GM21825 (cell line): Measurements from ENCODE around the gene ARHGEF1.

ENCODE experiments used
- ATAC-seq: cut with Tn5 transposase; IDR thresholded peaks from one replicate; pipeline ENCODE4 v1.9.1; 2021; ENCODE audit warnings: mild to moderate bottlenecking, moderate library complexity; ENCODE audit not compliant: unreplicated experiment

ARHGEF1 gene

DNA sequence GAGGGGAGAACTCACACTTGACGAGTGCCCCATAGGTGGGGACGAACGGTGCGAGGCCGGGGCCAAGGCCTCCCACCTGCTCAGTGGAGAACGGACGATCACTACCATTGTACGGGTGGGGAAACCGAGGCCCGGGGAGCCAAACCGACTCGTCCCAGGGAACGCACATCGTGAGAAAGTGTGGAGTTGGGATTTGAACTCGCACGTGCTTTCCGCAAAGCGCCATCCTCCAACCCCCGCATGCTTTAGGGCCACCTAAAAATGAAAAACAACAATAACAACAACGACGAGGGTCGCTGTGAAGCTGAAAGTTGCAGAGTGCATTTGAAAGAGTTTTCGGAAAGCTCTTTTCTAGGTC lies 458 bp downstream of the ARHGEF1 start:
- ATAC-seq = no peak

DNA sequence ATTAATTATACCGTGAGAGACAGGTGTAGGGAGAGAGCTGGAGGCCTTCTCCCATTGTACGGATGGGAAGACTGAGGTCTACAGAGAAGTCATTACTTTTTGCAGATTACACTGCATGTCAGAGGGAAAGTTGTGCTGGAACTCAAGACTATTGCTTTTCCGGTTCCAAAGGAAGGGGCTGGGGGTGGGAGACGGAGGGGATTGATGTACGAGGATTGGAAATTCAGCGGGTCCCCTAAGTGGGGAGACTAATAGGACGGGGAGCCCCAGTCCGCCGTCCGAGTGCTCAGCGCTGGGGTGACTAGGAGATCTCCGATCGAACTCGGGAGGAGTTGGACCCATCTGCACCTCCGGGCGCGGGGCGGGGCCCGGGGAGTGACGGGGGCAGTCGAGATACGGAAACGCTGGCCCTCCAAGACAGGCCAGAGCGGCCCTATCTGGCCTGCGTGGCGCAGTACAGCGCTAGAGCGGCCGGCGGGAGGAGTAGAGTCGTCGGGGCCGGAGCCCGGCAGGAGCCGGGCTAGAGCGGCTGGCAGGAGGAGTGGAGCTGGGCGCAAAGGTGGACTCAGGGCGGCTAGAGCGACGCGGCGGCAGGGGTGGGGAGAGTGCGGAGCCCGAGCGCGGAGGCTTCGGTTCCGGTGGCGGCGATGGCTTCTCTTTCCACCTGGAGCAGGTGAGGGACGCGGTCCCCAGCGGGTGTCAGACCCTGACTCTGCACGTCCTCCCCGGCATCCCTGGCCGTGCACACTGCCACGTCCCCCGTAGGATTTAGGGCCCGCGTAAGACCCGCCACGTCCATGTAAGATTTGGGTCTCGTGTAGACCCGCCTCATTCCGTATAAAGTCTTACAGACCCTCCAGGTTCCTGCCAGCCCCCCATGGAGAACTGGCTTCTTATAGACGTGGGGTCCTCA lies 1.1 kb downstream of the ARHGEF1 start:
- ATAC-seq = peak; percentile 58

DNA sequence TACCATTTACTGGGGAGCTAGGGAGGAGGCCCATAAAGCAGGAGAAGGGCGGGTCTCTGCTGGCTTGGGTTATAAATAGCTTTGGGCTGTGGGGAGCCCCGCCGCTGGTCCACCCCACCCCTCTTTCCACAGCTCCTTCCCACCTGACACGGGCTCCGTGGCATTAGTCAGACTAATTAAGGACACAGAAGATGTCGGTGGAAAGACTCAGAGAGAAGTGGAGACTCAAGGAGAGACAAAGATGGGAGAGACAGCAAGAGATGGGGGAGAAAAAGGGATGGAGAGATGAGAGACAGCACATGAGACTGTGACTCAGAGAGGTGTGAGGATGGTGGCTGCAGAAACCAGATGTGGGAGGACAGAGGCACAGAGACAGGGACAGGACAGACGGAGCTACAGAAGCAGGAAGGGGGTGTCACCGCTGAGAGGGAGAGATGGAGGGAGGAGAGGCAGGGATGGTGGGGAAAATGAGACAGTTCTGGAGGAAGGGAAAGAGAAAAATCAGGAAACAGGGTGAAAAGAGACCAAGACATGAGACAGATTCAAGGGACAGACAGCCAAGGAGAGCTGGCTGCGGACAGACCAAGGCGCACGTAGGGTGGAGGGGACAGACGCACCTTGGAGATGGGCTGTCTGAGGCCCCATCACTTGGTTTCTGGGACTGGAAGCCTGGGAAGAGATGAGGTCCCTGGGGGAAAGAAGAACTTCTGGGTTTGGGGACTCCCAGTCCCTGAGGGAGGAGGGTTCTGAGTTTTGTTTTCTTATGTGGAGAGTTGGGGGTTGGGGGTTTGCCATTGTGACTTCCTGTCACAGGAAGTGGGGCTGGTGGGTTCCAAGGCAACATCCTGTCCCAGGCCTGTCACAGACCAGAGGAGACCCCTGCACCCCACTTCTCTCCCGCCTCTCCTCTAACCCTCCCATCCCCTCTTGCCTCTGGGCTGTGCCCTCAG lies 4.1 kb downstream of the ARHGEF1 start:
- ATAC-seq = no peak

DNA sequence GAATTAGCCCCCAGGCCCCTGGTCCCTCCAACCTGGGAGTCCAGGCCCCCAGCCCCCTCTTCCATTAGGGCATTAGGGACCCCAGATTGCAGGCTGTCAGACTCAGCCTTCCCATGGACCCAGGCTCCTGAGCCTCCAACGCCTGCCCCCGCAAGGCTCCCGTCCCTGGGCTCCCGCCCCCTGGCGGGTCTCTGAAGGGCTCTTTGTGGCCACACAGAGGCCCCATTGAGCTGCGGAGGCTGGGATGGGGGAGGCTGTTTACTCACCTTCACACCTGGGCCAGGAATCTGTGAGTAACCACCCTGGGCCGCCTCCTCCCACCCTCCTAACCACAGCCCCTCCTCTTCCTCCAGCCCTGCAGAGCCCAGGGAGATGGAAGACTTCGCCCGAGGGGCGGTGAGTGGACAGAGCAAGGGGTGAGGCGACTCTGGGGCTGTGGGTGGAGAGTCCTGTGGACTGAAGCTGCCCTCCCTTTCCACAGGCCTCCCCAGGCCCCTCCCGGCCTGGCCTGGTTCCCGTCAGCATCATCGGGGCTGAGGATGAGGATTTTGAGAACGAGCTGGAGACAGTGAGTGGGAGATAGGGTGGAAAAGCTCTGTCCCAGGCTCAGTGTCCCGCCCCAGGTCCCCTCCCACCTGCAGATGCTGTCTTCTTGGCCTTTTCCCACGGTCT lies 4.9 kb downstream of the ARHGEF1 start:
- no peak for ATAC-seq

DNA sequence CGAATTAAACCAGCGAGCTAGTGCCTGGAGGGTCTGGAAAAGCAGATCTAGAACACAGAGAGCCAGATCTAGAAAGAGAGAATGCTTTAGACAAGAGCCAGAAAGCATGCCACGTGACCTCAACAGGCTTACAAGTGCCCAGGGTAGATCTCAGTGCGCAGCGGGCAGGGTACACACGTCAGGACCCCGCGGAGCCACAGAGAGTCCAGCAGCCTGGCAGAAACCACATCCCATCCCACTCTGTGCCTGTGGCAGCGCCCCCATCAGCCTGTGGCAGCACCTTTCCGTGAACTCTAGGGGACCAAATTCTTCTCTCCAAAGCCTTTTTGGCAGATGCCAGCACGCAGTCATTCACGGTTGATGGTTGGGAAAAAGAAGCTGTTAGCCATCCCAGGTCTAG lies 5.9 kb downstream of the ARHGEF1 start:
- no peak for ATAC-seq

DNA sequence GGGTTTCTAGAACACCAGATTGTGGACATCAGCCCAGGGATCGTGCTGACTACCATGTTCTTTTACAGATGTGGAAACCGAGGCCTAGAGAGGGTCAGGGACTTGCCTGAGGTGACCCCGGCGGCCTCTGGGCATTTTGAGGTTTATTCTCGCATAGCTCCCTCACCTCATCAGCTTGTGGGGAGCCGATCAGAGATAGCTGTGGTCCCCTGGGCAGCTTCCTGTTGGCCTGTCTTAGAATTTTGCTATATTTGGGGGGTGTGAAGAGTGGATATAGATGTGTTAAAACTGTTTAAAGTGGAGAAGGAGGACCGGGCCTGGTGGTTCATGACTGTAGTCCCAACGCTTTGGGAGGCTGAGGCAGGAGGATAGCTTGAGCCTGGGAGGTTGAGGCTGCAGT lies 6.9 kb downstream of the ARHGEF1 start:
- no peak for ATAC-seq

DNA sequence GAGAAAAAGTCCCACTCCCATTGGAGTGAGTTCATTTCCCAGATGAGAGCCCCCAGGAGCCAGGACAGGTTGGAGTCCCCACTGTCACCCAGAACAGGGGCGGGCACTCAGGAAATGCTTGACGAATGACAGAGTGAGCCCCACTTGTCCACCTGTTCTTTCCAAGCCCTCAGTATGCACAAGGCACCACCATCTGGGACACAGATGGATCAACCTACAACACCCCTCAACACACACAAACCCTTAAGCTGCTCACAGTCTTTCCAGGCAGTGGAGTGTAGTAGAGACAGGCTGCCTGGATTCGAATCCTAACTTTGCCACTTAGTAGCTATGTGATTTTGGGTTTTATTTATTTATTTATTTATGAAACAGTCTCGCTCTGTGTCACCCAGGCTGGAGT lies 8.0 kb downstream of the ARHGEF1 start:
- no peak for ATAC-seq

DNA sequence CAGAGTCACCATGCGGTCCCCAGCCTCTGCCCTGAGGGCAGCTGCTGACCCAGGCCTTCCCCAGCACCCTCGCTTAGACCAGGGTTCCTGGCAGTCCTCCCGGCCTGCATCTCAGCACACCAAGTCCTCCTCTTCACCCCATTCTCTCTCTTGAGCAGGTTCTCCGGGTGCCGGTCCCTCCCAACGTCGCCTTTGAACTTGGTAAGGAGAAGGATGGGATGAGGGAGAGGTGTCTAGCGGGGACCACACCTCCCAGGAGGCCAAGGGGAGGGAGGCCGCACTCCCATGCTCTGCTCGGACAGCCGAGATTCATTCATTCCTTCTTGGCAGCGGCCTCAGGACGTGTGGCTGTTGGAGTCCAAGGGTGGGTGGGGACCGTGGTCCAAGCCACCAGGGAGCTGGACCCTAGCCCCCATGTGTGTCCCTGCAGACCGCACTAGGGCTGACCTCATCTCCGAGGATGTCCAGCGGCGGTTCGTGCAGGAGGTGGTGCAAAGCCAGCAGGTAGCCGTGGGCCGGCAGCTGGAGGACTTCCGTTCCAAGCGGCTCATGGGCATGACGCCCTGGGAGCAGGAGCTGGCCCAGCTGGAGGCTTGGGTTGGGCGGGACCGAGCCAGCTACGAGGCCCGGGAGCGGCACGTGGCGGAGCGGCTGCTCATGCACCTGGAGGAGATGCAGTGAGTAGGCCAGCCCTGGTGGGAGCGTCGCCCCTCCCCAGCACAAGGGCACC lies 9.4 kb downstream of the ARHGEF1 start:
- no peak for ATAC-seq

DNA sequence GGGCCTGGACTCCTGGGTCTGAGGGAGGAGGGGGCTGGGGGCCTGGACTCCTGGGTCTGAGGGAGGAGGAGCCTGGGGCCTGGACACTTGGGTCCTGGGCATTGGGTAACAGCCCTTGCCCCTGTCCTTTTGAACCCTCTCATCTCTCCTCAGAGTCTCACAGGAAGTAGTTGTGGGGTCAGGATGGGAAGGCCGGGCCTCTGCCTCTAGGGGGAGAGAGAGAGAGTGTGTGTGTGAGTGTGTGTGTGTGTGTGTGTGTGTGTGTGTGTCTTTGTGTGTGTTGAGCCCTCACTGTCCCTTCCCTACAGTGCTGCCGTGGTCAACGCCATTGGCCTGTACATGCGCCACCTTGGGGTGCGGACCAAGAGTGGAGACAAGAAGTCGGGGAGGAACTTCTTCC lies 10.9 kb downstream of the ARHGEF1 start:
- ATAC-seq = no peak

DNA sequence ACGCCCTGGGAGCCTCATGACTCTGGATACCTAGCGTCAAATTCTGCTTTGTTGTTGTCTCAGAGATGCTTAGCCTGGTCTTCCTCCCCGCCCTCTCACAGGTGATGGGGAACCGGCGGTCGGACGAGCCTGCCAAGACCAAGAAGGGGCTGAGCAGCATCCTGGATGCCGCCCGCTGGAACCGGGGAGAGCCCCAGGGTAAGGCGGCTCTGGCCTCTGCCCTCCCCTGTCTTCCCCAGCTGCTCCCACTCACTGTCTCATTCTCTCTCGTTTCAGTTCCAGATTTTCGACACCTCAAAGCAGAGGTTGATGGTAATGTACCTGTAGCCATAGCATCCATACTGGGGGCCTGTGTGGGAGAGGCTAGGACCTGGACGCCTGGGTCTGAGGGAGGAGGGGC lies 11.4 kb downstream of the ARHGEF1 start:
- ATAC-seq = no peak

DNA sequence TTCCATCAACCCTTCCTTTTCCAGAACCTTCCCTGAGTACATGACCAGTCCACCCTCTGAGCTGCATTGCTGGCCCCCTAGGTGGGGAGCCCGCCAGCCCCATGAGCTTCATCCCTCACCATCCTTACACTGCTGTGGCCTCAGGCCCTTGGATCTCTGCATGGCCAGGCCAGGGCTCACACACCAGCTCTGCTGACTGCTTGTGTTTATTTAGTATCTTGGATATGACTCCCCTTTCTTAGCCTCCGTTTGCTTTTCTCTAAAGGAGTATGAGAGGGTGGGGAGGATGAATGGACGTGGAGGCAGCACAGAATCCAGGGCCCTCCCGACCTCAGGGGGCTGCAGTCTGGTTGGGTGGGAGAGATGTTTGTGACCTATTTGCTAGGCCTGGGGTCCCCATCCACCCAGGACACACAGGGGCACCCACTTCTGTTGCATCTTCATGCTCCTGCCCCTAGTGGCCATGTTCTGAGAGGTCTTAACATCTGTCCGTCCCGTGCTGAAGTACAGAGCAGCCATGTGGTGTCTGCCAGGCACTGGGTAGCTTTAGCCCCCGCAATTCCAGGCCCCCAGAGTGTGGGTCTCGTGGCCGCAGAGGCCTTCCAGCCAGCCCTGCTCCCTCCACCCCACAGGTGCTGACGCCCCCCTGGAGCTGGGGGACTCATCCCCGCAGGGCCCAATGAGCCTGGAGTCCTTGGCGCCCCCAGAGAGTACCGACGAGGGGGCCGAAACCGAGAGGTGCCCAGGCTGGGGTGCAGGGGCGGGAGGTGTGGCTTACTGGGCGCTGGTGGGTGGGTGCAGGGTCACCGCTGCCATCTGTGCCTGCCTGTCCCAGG lies 13.0 kb downstream of the ARHGEF1 start:
- no peak for ATAC-seq

DNA sequence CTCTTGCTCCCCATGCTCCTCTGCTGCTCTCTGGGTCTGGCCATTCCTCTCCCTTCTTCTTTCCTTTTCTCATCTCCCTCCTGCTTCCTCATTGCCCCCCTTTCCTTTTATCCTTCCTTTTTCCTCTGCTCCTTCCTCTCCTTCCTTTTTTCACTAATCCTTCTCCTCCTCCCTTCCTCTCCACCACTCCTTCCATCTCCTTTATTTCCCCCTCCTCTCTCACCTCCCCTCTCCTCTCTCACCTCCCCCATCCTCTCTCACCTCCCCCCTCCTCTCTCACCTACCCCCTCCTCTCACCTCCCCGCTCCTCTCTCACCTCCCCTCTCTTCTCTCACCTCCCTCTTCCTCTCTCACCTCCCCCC lies 13.6 kb downstream of the ARHGEF1 start:
- no peak for ATAC-seq

DNA sequence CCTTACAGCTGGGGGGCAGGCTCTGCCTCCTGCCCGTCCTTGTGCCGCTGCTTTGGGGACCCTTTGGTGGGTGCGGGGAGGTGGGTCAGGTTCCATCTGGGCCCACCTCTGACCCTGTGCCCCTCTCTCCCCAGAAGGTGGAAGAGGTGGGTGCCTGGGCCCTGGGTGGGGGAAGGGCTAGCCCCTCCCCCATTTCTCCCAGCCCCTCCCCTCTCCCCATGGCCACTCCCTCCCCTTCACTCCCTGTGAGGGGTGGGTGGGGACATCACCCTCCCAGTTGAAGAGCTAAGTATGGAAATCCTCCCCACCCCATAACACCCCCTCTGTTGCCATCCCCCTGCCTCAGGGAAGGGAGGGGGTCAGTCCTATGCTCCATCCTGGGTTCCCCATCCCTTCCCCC lies 14.2 kb downstream of the ARHGEF1 start:
- no peak for ATAC-seq

DNA sequence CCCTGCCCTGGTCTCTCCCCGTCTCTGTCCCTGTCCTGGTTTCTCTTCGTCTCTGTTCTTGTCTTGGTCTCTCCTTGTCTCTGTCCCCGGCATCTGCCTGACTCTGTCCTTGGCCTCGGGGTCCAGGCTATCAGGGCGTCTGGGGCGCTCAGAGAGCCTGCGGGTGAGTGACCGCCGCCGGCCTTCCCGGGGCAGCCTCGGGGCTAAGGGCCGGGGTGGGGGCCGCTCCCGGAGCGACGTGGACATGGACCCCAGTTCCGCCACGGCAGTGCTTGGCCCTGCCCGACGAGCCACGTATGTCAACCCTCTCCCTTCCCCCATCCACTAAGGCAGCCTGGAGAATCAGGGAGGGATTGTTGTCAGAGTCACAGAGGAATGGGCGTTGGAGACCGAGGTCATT lies 14.8 kb downstream of the ARHGEF1 start:
- ATAC-seq = no peak

DNA sequence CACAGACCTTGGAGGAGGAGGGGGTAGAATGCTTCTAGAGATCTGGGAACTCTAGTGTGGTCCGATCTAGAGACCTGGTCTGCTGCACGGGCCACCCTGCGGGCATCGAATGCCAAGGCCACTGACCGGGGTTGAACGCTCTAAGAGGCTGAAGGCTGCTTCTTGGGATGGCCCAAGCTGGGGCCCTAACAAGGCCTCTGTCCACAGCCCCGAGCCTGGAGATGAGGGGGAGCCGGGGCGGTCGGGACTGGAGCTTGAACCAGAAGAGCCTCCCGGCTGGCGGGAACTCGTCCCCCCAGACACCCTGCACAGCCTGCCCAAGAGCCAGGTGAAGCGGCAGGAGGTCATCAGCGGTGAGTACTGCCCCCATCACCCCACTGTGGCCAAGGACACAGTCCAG lies 15.3 kb downstream of the ARHGEF1 start:
- ATAC-seq = no peak

DNA sequence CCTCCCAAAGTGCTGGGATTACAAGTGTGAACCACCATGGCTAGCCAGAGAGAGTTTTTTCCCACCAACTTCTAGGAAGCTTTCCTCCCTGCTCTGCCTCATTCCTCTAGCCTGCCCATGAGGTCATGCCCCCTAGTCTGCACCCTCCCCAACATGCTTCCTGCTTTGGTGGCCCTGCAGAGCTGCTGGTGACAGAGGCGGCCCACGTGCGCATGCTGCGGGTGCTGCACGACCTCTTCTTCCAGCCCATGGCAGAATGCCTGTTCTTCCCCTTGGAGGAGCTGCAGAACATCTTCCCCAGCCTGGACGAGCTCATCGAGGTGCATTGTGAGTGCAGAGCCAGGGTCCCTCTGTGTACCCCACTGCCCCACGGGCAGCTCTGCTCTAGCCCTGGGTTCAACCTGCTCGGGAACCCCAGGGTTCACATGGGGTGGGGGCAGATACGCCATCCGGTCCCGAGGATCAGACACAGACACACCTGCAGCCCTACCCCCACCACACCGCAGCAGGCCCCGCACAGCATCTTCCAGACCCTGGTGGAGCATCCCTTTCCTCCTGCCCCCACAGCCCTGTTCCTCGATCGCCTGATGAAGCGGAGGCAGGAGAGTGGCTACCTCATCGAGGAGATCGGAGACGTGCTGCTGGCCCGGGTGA lies 18.9 kb downstream of the ARHGEF1 start:
- no peak for ATAC-seq

DNA sequence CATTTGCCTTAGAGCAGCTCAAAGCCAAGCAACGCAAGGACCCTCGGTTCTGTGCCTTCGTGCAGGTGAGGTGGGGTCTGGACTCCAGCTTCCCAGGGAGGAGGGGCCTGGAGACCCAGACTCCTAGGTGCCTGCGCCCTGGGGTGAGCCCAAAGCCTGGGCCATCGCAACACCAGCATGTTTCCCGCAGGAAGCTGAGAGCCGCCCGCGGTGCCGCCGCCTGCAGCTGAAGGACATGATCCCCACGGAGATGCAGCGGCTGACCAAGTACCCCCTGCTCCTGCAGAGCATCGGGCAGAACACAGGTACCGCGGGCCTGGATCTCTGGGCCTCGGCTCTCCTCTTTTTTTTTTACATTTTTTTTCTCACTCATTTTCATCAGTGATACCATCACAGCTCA lies 19.6 kb downstream of the ARHGEF1 start:
- no peak for ATAC-seq

DNA sequence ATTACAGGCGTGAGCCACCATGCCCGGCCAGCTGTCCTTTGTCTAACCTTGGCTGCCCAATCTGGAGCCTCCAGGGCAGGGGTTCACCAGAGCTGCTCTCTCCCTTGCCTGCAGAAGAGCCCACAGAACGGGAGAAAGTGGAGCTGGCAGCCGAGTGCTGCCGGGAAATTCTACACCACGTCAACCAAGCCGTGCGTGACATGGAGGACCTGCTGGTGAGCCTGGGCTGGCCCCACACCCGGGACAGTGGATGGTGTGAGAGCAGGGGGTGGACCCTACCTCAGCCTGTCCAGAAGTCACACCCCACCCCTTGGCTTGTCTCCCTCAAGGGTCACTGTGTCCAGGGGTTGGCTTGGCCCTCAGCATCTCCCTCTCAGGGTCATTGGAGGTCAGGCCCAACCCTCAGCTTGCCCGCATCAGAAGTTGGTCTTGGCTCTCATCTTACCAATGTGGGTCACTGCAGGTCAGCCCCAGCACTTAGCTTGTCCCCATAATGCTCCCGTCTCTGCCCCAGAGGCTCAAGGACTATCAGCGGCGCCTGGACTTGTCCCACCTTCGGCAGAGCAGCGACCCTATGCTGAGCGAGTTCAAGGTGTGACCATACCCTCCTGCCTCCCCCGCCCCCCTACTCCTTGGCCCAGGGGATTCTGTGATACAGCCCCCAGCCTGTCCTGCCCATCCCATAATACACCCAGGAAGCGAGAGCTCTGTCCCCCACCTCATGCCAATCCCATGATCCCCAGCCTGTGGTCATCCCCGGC lies 20.4 kb downstream of the ARHGEF1 start:
- no peak for ATAC-seq
